WTC11 (cell line): ENCODE measurements around the gene TSPAN6. TPM values are rescaled to one million over a fixed set of nuclear protein-coding genes. Genes with fewer than 3 reads are reported as not detected.

Source experiments
- ATAC-seq: fragments of 200-7000 bp; cut with Tn5 transposase; 2 replicates; pipeline ENCODE4 v1.10.0; 2021; ENCODE audit warnings: mild to moderate bottlenecking, moderate library complexity
- CTCF ChIA-PET: fragments of 300-600 bp; sonication (Branson Sonifier 250); formaldehyde crosslinking; loops from one replicate; lab custom pipeline; 2021; ENCODE audit warnings: antibody characterized with exemption; lab: Charles Lee
- POLR2A ChIA-PET: fragments of 350-600 bp; sonication (Branson Sonifier 250); formaldehyde crosslinking; loops from one replicate; lab custom pipeline; 2021; ENCODE audit warnings: antibody characterized with exemption; lab: Charles Lee
- DNase-seq: peaks from one replicate; pipeline ENCODE4 v3.0.0; 2021; ENCODE audit warnings: low spot score
- H3K27ac Mint-ChIP-seq: 2 replicates; pipeline ENCODE4 v1.8.0; 2021; ENCODE audit warnings: mixed read lengths
- H3K27me3 Mint-ChIP-seq: 2 replicates; pipeline ENCODE4 v1.8.0; 2021; ENCODE audit warnings: low read depth, mild to moderate bottlenecking, moderate library complexity, mixed read lengths
- H3K36me3 Mint-ChIP-seq: 2 replicates; pipeline ENCODE4 v1.8.0; 2021; ENCODE audit warnings: mixed read lengths
- H3K4me1 Mint-ChIP-seq: 2 replicates; pipeline ENCODE4 v1.8.0; 2022; ENCODE audit warnings: mixed read lengths
- H3K4me3 Mint-ChIP-seq: 2 replicates; pipeline ENCODE4 v1.8.0; 2021; ENCODE audit warnings: mild to moderate bottlenecking, moderate library complexity, mixed read lengths
- H3K9me3 Mint-ChIP-seq: 2 replicates; pipeline ENCODE4 v1.8.0; 2021; ENCODE audit warnings: mixed read lengths
- CREB1 ChIP-seq: sonication (generic); formaldehyde crosslinking; IDR thresholded peaks from 2 replicates; pipeline ENCODE4 v1.8.0; 2023; ENCODE audit warnings: mild to moderate bottlenecking, missing genetic modification reagents
- ESRRA ChIP-seq: sonication (generic); formaldehyde crosslinking; IDR thresholded peaks from 2 replicates; pipeline ENCODE4 v1.8.1; 2022; ENCODE audit warnings: mild to moderate bottlenecking, missing genetic modification reagents, borderline replicate concordance
- FOXP1 ChIP-seq: sonication (generic); formaldehyde crosslinking; IDR thresholded peaks from 2 replicates; pipeline ENCODE4 v1.8.0; 2022; ENCODE audit warnings: missing genetic modification reagents, mild to moderate bottlenecking, moderate library complexity, borderline replicate concordance
- GABPB1 ChIP-seq: sonication (generic); formaldehyde crosslinking; IDR thresholded peaks from 2 replicates; pipeline ENCODE4 v1.8.1; 2023; ENCODE audit warnings: mild to moderate bottlenecking, missing genetic modification reagents
- HMGA2 ChIP-seq: fragments of 250-450 bp; sonication (Bioruptor Pico); IDR thresholded peaks from 2 replicates; pipeline ENCODE4 v1.4.0; 2021; ENCODE audit warnings: mild to moderate bottlenecking, moderate library complexity
- JAZF1 ChIP-seq: fragments of 250-450 bp; sonication (Bioruptor Pico); IDR thresholded peaks from 2 replicates; pipeline ENCODE4 v1.9.0; 2021; ENCODE audit warnings: moderate library complexity, mild to moderate bottlenecking, inconsistent platforms
- KAT7 ChIP-seq: sonication (generic); formaldehyde crosslinking; IDR thresholded peaks from 2 replicates; pipeline ENCODE4 v1.8.1; 2023; ENCODE audit warnings: missing genetic modification reagents, mild to moderate bottlenecking, borderline replicate concordance
- NFATC4 ChIP-seq: fragments of 250-450 bp; sonication (Bioruptor Pico); IDR thresholded peaks from 2 replicates; pipeline ENCODE4 v1.9.0; 2021; ENCODE audit warnings: mild to moderate bottlenecking
- NR1H2 ChIP-seq: sonication (generic); formaldehyde crosslinking; IDR thresholded peaks from 2 replicates; pipeline ENCODE4 v1.9.0; 2021; ENCODE audit warnings: mild to moderate bottlenecking, moderate library complexity, missing genetic modification reagents
- ZNF416 ChIP-seq: fragments of 250-450 bp; sonication (Bioruptor Pico); IDR thresholded peaks from 2 replicates; pipeline ENCODE4 v1.9.0; 2021; ENCODE audit warnings: mild to moderate bottlenecking, inconsistent platforms
- total RNA-seq: library from RNA; stranded (reverse); gene quantifications from 3 replicates; pipeline ENCODE4 v1.2.3, GENCODE V29; 2021
- TF ChIP-seq, protein P1 (sequence below): sonication (generic); formaldehyde crosslinking; IDR thresholded peaks from 2 replicates; pipeline ENCODE4 v1.8.1; 2023; ENCODE audit warnings: mild to moderate bottlenecking, missing genetic modification reagents, moderate library complexity
- TF ChIP-seq, protein P2 (sequence below): sonication (generic); formaldehyde crosslinking; IDR thresholded peaks from 2 replicates; pipeline ENCODE4 v1.8.0; 2023; ENCODE audit warnings: missing genetic modification reagents, mild to moderate bottlenecking, borderline replicate concordance
- TF ChIP-seq, protein P3 (sequence below): fragments of 250-450 bp; sonication (Bioruptor Pico); IDR thresholded peaks from 2 replicates; pipeline ENCODE4 v1.9.0; 2021; ENCODE audit warnings: moderate library complexity, mild to moderate bottlenecking, inconsistent platforms, borderline replicate concordance
- TF ChIP-seq, protein P4 (sequence below): sonication (generic); formaldehyde crosslinking; conservative IDR thresholded peaks from 2 replicates; pipeline ENCODE4 v1.8.1; 2023; ENCODE audit warnings: mild to moderate bottlenecking, low read depth, missing genetic modification reagents, moderate library complexity
- TF ChIP-seq, protein P5 (sequence below): fragments of 200-600 bp; IDR thresholded peaks from 2 replicates; pipeline ENCODE4 v1.8.0; 2022; ENCODE audit warnings: antibody characterized with exemption
- TF ChIP-seq, protein P6 (sequence below): sonication (generic); formaldehyde crosslinking; IDR thresholded peaks from 2 replicates; pipeline ENCODE4 v1.8.1; 2022; ENCODE audit warnings: mild to moderate bottlenecking, missing genetic modification reagents, moderate library complexity, borderline replicate concordance
- TF ChIP-seq, protein P7 (sequence below): sonication (generic); formaldehyde crosslinking; IDR thresholded peaks from 2 replicates; pipeline ENCODE4 v1.8.1; 2022; ENCODE audit warnings: low read depth, missing genetic modification reagents, borderline replicate concordance

TSPAN6 gene
- total RNA-seq, 1 experiment from 2014 or later = 47.0 TPM

DNA sequence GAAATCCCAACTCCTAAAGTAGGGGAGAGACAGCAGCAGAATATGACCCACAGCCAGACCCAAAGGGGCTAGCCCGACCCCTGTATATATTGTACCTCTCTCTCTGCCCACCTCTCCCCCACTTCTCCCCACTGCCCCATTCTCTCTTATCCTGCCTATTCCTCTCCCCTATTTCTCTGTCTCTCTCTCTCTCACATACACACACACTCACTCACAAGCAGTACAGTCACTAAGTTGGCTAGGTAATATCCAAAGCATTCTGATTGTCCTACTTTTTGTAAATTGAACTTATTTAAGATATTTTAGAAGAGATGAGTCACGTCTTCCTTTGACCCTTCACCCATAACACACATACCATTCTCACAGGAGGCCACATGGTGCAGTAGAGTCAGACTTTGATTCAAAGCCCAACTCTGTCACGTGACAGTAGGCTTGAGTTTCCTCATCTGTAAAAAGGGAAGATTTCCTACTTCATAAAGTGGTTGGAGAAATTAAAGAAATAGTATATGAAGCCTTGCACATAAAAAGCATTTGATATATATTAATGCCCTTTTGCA lies 36.9 kb upstream of the TSPAN6 start:
- Mint-ChIP-seq H3K27ac (no peak overlapping the region), H3K9me3 (no peaks in the 10 kb centered on the region), H3K36me3 (no peaks in the 10 kb centered on the region), H3K27me3 (no peaks in the 10 kb centered on the region), H3K4me3 (no peak overlapping the region), H3K4me1 (peaks cover 11% of the 10 kb centered on the region; the same call in 1 of the 2 replicates)
- ATAC-seq = no peak
- CTCF ChIA-PET = interaction anchor here (3.0 to 7.2 kb wide), 2 partner anchors 13 to 95 kb away, joined by 28 to 94 read pairs; no protein-coding TSS in a partner anchor
- DNase-seq = no peak
- TF ChIP-seq NR1H2 (no peak), KAT7 (CRISPR knock-in tag) (no peak), FOXP1 (CRISPR knock-in tag) (no peak), CREB1 (CRISPR knock-in tag) (no peak), HMGA2 (CRISPR knock-in tag) (no peak), ZNF416 (CRISPR knock-in tag) (no peak), GABPB1 (CRISPR knock-in tag) (no peak), ESRRA (CRISPR knock-in tag) (no peak), NFATC4 (CRISPR knock-in tag) (no peak), JAZF1 (CRISPR knock-in tag) (no peak)
- TF ChIP-seq, protein P1, sequence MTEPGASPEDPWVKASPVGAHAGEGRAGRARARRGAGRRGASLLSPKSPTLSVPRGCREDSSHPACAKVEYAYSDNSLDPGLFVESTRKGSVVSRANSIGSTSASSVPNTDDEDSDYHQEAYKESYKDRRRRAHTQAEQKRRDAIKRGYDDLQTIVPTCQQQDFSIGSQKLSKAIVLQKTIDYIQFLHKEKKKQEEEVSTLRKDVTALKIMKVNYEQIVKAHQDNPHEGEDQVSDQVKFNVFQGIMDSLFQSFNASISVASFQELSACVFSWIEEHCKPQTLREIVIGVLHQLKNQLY (CRISPR knock-in tag) = no peak
- TF ChIP-seq, protein P2, sequence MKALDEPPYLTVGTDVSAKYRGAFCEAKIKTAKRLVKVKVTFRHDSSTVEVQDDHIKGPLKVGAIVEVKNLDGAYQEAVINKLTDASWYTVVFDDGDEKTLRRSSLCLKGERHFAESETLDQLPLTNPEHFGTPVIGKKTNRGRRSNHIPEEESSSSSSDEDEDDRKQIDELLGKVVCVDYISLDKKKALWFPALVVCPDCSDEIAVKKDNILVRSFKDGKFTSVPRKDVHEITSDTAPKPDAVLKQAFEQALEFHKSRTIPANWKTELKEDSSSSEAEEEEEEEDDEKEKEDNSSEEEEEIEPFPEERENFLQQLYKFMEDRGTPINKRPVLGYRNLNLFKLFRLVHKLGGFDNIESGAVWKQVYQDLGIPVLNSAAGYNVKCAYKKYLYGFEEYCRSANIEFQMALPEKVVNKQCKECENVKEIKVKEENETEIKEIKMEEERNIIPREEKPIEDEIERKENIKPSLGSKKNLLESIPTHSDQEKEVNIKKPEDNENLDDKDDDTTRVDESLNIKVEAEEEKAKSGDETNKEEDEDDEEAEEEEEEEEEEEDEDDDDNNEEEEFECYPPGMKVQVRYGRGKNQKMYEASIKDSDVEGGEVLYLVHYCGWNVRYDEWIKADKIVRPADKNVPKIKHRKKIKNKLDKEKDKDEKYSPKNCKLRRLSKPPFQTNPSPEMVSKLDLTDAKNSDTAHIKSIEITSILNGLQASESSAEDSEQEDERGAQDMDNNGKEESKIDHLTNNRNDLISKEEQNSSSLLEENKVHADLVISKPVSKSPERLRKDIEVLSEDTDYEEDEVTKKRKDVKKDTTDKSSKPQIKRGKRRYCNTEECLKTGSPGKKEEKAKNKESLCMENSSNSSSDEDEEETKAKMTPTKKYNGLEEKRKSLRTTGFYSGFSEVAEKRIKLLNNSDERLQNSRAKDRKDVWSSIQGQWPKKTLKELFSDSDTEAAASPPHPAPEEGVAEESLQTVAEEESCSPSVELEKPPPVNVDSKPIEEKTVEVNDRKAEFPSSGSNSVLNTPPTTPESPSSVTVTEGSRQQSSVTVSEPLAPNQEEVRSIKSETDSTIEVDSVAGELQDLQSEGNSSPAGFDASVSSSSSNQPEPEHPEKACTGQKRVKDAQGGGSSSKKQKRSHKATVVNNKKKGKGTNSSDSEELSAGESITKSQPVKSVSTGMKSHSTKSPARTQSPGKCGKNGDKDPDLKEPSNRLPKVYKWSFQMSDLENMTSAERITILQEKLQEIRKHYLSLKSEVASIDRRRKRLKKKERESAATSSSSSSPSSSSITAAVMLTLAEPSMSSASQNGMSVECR (CRISPR knock-in tag) = no peak
- TF ChIP-seq, protein P3, sequence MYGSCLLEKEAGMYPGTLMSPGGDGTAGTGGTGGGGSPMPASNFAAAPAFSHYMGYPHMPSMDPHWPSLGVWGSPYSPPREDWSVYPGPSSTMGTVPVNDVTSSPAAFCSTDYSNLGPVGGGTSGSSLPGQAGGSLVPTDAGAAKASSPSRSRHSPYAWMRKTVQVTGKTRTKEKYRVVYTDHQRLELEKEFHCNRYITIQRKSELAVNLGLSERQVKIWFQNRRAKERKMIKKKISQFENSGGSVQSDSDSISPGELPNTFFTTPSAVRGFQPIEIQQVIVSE (CRISPR knock-in tag) = no peak
- TF ChIP-seq, protein P4, sequence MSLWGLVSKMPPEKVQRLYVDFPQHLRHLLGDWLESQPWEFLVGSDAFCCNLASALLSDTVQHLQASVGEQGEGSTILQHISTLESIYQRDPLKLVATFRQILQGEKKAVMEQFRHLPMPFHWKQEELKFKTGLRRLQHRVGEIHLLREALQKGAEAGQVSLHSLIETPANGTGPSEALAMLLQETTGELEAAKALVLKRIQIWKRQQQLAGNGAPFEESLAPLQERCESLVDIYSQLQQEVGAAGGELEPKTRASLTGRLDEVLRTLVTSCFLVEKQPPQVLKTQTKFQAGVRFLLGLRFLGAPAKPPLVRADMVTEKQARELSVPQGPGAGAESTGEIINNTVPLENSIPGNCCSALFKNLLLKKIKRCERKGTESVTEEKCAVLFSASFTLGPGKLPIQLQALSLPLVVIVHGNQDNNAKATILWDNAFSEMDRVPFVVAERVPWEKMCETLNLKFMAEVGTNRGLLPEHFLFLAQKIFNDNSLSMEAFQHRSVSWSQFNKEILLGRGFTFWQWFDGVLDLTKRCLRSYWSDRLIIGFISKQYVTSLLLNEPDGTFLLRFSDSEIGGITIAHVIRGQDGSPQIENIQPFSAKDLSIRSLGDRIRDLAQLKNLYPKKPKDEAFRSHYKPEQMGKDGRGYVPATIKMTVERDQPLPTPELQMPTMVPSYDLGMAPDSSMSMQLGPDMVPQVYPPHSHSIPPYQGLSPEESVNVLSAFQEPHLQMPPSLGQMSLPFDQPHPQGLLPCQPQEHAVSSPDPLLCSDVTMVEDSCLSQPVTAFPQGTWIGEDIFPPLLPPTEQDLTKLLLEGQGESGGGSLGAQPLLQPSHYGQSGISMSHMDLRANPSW (CRISPR knock-in tag) = no peak
- TF ChIP-seq, protein P5, sequence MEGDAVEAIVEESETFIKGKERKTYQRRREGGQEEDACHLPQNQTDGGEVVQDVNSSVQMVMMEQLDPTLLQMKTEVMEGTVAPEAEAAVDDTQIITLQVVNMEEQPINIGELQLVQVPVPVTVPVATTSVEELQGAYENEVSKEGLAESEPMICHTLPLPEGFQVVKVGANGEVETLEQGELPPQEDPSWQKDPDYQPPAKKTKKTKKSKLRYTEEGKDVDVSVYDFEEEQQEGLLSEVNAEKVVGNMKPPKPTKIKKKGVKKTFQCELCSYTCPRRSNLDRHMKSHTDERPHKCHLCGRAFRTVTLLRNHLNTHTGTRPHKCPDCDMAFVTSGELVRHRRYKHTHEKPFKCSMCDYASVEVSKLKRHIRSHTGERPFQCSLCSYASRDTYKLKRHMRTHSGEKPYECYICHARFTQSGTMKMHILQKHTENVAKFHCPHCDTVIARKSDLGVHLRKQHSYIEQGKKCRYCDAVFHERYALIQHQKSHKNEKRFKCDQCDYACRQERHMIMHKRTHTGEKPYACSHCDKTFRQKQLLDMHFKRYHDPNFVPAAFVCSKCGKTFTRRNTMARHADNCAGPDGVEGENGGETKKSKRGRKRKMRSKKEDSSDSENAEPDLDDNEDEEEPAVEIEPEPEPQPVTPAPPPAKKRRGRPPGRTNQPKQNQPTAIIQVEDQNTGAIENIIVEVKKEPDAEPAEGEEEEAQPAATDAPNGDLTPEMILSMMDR = no peak
- TF ChIP-seq, protein P6, sequence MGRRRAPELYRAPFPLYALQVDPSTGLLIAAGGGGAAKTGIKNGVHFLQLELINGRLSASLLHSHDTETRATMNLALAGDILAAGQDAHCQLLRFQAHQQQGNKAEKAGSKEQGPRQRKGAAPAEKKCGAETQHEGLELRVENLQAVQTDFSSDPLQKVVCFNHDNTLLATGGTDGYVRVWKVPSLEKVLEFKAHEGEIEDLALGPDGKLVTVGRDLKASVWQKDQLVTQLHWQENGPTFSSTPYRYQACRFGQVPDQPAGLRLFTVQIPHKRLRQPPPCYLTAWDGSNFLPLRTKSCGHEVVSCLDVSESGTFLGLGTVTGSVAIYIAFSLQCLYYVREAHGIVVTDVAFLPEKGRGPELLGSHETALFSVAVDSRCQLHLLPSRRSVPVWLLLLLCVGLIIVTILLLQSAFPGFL (CRISPR knock-in tag) = no peak
- TF ChIP-seq, protein P7, sequence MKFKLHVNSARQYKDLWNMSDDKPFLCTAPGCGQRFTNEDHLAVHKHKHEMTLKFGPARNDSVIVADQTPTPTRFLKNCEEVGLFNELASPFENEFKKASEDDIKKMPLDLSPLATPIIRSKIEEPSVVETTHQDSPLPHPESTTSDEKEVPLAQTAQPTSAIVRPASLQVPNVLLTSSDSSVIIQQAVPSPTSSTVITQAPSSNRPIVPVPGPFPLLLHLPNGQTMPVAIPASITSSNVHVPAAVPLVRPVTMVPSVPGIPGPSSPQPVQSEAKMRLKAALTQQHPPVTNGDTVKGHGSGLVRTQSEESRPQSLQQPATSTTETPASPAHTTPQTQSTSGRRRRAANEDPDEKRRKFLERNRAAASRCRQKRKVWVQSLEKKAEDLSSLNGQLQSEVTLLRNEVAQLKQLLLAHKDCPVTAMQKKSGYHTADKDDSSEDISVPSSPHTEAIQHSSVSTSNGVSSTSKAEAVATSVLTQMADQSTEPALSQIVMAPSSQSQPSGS (CRISPR knock-in tag) = no peak
- POLR2A ChIA-PET = no interaction called here
